Stimulated activated naive CD4-positive, alpha-beta T cell treated with Interleukin-2 at 50 U/mL for 16 hours (primary cell): Measurements from ENCODE around the gene TUBB3.
"Not testable (repeated sequence)": the region's sequence is repeated elsewhere in the genome, so short reads cannot be mapped to it uniquely, and the experiment has no call there.

Experiments
- DNase-seq: peaks from one replicate; lab custom pipeline; 2025; lab: John Stamatoyannopoulos, UW

The TUBB3 gene

DNA sequence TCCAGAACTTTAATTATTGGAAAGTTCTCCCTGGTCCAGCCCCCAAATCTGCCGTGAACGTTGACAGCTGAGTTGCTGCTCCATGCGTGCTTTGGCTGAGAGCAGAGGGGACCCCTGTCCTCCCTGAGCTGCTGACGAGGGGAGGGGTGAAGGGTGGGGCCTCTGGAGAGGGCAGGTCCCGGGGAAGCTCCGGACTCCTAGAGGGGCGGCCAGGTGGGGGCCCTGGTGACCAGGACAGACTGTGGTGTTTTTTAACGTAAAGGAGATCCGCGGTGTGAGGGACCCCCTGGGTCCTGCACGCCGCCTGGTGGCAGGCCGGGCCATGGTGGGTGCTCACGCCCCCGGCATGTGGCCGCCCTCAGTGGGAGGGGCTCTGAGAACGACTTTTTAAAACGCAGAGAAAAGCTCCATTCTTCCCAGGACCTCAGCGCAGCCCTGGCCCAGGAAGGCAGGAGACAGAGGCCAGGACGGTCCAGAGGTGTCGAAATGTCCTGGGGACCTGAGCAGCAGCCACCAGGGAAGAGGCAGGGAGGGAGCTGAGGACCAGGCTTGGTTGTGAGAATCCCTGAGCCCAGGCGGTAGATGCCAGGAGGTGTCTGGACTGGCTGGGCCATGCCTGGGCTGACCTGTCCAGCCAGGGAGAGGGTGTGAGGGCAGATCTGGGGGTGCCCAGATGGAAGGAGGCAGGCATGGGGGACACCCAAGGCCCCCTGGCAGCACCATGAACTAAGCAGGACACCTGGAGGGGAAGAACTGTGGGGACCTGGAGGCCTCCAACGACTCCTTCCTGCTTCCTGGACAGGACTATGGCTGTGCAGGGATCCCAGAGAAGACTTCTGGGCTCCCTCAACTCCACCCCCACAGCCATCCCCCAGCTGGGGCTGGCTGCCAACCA lies 4.4 kb upstream of the TUBB3 start, which contains the start of gene MC1R:
Gene MC1R (plus strand): TSS at position 410 of the 895 bp plus-strand sequence. CDS start 397 bp downstream, at position 807.
- DNase-seq: no peak

GRCh38 chr16:89919535-89920406 lies 3.4 kb upstream of the TUBB3 start:
- no peak for DNase-seq

DNA sequence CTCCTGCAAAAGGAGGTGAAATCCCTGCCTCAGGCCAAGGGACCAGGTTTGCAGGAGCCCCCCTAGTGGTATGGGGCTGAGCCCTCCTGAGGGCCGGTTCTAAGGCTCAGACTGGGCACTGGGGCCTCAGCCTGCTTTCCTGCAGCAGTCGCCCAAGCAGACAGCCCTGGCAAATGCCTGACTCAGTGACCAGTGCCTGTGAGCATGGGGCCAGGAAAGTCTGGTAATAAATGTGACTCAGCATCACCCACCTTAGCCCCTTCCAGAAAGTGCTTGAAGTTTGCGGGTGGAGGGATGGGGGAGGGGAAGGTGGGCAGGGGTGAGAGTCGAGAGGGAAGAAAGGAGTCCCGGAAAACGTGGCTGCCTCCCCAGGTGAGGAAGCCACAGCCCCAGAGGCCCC lies 2.4 kb upstream of the TUBB3 start:
- DNase-seq: no peak

- no peak for DNase-seq
These were observed 1.9 kb upstream of the TUBB3 start for GRCh38 chr16:89921131-89921701.

DNA sequence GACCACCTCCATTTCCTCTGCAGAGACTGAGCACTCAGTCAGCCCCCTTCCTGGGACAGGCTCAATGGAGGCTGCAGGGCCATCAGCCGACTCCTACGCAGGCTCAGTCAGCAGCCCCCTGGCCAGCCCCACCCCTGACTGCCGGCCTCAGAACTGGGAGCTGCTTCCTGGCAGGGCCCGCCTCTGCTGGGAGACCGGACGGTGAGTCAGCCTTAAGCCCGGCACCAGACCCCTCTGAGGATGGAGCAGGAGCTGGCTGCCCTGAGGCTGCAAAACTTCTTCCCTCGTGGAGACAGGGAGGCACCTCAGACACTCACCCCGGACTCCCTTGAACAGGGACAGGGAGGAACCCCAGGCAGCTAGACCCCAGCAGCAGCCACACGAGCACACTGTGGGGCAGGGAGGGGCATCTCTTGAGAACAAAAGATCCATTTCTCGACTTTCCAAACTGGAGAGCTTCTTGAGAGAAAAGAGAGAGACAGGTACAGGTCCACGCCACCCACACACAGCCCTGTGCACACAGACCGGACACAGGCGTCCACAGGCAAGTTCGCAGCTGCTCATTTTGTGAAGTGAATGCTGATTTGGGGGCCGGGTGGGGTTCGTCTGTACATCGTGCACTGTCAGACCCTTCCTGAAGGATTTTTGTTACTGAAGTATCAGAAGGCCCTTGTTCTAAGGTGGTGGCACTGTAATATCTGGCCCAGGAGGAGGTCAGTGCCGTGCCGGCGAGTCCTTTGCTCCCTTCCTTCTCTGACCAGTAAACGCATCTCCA lies 1.3 kb upstream of the TUBB3 start:
- no peak for DNase-seq

DNA sequence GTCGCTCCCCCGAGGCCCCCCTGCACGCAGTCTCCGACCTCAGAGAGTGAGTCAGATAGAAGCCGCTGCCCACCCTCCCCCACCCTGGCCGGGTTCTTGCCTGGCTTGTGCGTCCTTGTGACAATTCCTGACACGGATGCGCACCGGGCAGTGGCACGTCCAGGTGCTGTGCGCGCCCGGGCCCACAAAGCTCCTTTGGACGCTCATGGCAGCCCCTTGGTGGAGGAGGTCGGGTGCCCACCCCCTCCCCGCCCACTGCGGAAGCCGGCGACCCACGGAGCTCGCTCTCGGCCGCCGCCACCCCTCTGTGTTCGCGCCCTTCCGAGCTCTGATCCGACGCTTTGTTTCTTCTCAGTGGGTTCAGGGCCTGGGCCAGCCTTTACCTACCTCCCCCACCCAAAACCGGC lies 662 bp upstream of the TUBB3 start:
- peak; percentile 38 for DNase-seq

- DNase-seq: no peak
These were observed 626 bp downstream of the TUBB3 start for GRCh38 chr16:89923640-89924296.

GRCh38 chr16:89924297-89924924 lies 1.3 kb downstream of the TUBB3 start:
- DNase-seq: no peak

DNA sequence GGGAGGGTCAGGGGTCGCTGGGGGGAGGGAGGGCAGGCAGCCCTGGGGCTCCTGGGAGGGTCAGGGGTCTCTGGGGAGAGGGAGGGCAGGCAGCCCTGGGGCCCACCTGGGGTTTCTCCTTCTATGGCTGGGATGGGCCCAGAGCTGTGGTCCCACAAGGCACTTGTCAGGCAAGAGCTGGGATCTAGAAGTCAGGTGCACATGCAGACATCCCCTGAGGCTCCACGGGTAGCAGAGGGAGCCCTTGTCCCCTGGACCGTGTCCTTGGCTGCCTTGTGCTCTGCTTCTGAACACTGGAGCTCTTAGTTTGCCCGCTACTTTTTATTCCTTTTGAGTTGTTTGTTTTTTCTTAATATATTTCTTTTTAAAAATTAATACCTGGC lies 1.8 kb downstream of the TUBB3 start:
- no peak for DNase-seq

DNA sequence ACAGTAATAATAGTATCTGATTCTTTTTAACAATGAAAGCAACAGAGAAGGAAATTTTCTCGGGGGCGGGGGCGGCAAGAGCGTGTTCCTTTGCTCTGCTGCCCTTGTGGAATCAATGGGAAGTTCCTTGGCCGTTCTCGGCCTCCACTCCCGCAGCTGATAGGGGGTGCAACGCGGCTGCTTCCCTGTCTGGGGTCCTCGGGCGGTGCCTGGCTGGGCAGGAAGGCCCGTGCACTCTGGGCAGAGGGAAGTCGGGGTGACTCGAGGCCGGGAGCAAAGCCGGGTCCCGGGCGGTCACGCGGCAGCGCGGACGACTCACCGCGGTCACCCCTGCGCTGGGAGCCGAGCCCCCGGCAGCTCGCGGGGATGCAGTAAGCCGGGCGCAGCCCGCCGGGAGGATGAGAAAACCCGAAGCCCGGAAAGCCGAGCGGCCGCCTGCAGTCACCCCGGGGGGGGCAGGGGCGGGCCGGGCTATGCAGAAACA lies 2.5 kb downstream of the TUBB3 start:
- DNase-seq: no peak

GRCh38 chr16:89931305-89931896 lies 8.3 kb downstream of the TUBB3 start:
- DNase-seq: no peak

DNA sequence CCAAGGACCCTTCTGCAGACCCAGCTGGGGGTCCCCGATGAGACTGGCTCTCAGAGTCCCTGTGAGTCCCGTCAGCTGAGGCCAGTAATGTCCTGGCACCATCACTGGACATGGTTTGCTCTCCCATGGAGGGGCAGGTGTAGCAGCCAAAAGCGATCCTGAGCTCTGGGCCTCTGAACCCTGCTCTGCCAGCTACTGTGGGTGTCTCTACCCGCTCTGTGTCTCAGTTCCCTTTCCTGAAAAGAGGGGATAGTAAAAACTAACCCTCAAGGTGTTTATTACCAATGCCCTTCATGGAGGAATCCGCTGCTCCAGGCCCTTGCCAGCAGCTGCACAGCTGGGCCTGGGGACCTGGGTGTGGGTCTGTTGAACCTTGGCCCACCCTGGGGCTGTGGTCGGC lies 8.8 kb downstream of the TUBB3 start:
- no peak for DNase-seq

DNA sequence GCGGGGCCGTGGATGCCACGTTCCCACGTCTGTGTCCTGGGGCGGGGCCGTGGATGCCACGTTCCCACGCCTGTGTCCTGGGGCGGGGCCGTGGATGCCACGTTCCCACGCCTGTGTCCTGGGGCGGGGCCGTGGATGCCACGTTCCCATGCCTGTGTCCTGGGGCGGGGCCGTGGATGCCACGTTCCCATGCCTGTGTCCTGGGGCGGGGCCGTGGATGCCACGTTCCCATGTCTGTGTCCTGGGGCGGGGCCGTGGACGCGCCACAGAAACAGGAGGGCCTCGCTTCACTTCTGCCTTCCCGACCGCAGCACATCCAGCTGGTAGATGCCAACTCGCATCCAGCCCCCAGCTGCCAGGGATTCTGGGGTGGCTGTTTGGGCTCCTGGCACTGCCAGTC lies 10.9 kb downstream of the TUBB3 start:
- DNase-seq: not testable (repeated sequence)

DNA sequence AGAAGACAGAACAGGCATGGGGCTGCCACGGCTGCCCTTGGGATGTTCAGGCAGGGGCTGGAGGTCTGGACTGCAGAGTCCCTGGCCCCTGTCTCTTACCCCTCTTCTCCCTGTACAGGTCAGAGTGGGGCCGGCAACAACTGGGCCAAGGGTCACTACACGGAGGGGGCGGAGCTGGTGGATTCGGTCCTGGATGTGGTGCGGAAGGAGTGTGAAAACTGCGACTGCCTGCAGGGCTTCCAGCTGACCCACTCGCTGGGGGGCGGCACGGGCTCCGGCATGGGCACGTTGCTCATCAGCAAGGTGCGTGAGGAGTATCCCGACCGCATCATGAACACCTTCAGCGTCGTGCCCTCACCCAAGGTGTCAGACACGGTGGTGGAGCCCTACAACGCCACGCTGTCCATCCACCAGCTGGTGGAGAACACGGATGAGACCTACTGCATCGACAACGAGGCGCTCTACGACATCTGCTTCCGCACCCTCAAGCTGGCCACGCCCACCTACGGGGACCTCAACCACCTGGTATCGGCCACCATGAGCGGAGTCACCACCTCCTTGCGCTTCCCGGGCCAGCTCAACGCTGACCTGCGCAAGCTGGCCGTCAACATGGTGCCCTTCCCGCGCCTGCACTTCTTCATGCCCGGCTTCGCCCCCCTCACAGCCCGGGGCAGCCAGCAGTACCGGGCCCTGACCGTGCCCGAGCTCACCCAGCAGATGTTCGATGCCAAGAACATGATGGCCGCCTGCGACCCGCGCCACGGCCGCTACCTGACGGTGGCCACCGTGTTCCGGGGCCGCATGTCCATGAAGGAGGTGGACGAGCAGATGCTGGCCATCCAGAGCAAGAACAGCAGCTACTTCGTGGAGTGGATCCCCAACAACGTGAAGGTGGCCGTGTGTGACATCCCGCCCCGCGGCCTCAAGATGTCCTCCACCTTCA lies 11.7 kb downstream of the TUBB3 start:
- DNase-seq: no peak

DNA sequence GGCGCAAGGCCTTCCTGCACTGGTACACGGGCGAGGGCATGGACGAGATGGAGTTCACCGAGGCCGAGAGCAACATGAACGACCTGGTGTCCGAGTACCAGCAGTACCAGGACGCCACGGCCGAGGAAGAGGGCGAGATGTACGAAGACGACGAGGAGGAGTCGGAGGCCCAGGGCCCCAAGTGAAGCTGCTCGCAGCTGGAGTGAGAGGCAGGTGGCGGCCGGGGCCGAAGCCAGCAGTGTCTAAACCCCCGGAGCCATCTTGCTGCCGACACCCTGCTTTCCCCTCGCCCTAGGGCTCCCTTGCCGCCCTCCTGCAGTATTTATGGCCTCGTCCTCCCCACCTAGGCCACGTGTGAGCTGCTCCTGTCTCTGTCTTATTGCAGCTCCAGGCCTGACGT lies 12.5 kb downstream of the TUBB3 start:
- DNase-seq: not testable (repeated sequence)

GRCh38 chr16:89936034-89936433 lies 12.9 kb downstream of the TUBB3 start:
- no peak for DNase-seq

GRCh38 chr16:89936508-89936907 lies 13.4 kb downstream of the TUBB3 start:
- DNase-seq: no peak

DNA sequence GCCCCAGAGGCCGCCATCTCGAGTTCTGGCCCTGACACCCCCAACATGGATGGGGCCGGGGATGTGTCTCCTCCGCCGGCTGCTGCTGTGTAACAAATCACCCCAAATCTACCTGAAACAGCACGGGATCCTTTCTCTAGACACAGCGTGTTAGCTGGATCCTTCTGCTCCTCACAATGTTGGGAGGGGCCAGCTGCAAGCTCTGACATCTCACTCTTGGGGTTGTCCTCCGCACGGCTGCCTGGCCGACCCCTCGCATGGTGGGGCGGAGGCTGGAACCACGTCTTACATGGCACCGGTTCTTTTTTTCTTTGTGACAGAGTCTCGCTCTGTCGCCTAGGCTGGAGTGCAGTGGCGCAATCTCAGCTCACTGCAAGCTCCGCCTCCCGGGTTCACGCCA lies 13.8 kb downstream of the TUBB3 start:
- no peak for DNase-seq
